ENCODE results near the gene HTRA3. TPM values are rescaled to one million over a fixed set of nuclear protein-coding genes. Genes with fewer than 3 reads are reported as not detected.
A peak's percentile ranks its signal among the peaks of the same experiment; 100 is the strongest.

HTRA3 gene
- total and polyA plus RNA-seq, 2 of the 4 experiments (the other 2 are of a cell fraction), result 1.3 to 9.5 TPM

DNA sequence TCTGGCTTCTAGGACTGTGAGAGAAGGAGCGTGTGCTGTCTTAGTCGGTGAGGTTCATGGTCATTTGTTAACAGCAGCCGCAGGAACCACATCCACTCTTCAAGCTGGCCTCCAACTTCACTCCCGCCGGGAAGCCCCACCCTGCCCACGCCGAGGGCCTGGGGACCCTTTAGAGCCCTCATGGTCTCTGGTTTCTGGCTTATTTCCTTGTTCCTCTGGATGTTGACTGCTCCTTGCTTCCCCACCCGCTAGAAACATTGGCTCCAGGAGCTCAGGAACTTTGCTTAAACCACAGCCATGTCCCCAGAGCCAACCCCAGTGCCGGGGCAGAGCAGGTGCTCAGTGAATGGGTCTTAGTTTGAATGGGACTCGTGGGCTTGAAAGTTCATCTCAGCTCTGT, 40.8 kb downstream of the HTRA3 start:
- Histone ChIP-seq H4K8ac (ENCODE audit: low read depth in 2 of 2, low read length in 2 of 2) (no peak overlapping the region), H3K56ac (ENCODE audit: extremely low read depth, insufficient read depth, low read length) (no peak overlapping the region), H2BK5ac (ENCODE audit: low read depth, low read length, poor library complexity, severe bottlenecking) (no peak overlapping the region), H3K4me3 (ENCODE audit: insufficient read depth, low read depth, low read length) (no peak overlapping the region), H2AFZ (replicated peaks; ENCODE audit: low read length, poor library complexity) (no peak overlapping the region), H2AK5ac (ENCODE audit: low read depth, low read length) (0 out of 2 replicates have a peak overlapping the region, but pooled peaks have one; percentile 36), H3K27ac (ENCODE audit: insufficient read depth, low read length) (no peak overlapping the region), H4K91ac (ENCODE audit: insufficient read depth, low read depth, low read length) (no peak overlapping the region), H2BK120ac (ENCODE audit: low read depth, low read length) (no peak overlapping the region; the same call in 1 of the 2 replicates), H2AK9ac (replicated peaks; ENCODE audit: low read depth, low read length, poor library complexity) (no peak overlapping the region), H2BK15ac (ENCODE audit: low read depth, low read length) (no peak overlapping the region), H3K4me1 (ENCODE audit: control insufficient read depth, insufficient read depth, low read length) (peaks cover 9% of the 10 kb centered on the region; the same call in 1 of the 2 replicates), H3K9ac (ENCODE audit: low read depth, low read length) (no peak overlapping the region), H3K36me3 (ENCODE audit: control insufficient read depth, insufficient read depth, low read length) (no peaks in the 10 kb centered on the region), H2BK20ac (ENCODE audit: low read depth, low read length) (no peak overlapping the region), H4K20me1 (ENCODE audit: insufficient read depth, low read length) (no peaks in the 10 kb centered on the region), H3K27me3 (ENCODE audit: control insufficient read depth, insufficient read depth, low read length) (peaks cover 1% of the 10 kb centered on the region; the same call in 1 of the 2 replicates), H3K23ac (ENCODE audit: low read depth, low read length) (no peak overlapping the region), H4K5ac (ENCODE audit: low read depth, low read length) (no peak overlapping the region), H3K9me3 (ENCODE audit: control insufficient read depth, insufficient read depth, low read length) (peaks cover 5% of the 10 kb centered on the region), H3K14ac (replicated peaks; ENCODE audit: low read depth, low read length) (no peak overlapping the region), H3K79me1 (ENCODE audit: low read depth in 1 of 2, low read length in 2 of 2) (no peaks in the 10 kb centered on the region), H3K4ac (ENCODE audit: low read depth, low read length) (no peak overlapping the region), H3K4me2 (ENCODE audit: low read depth, low read length) (no peak overlapping the region), H3K9me1 (ENCODE audit: insufficient read depth, low read length) (peaks cover 3% of the 10 kb centered on the region), H3K18ac (ENCODE audit: low read depth, low read length) (no peak overlapping the region)
- intact Hi-C loops (cut with micrococcal nuclease) (no loop called here), dilution Hi-C loops (cut with HindIII; ENCODE audit: low sequenced_read_pairs, unreplicated experiment) (no loop called here), in situ Hi-C loops (cut with MboI; ENCODE audit: low sequenced_read_pairs) (no loop called here)
- TF ChIP-seq MAZ (IDR thresholded peaks at IDR 0.05; ENCODE audit: borderline replicate concordance, low read depth, low read length) (no peak), CHD1 (IDR thresholded peaks at IDR 0.05; ENCODE audit: low read depth, low read length) (no peak), RAD21 (IDR thresholded peaks at IDR 0.05; ENCODE audit: low read length) (no peak), BHLHE40 (IDR thresholded peaks at IDR 0.05; ENCODE audit: low read depth, low read length) (no peak), NFE2L2 (IDR thresholded peaks at IDR 0.05; ENCODE audit: low read depth, low read length) (no peak), RCOR1 (IDR thresholded peaks at IDR 0.05; ENCODE audit: insufficient replicate concordance, low read length) (no peak), SMC3 (IDR thresholded peaks at IDR 0.05; ENCODE audit: low read depth, low read length) (no peak), MXI1 (IDR thresholded peaks at IDR 0.05; ENCODE audit: borderline replicate concordance, low read depth, low read length) (no peak), CEBPB (IDR thresholded peaks at IDR 0.05; ENCODE audit: low read depth, low read length) (no peak), POLR2A (IDR thresholded peaks at IDR 0.05; ENCODE audit: low read depth, low read length) (no peak)
- TF ChIP-seq, protein P1, sequence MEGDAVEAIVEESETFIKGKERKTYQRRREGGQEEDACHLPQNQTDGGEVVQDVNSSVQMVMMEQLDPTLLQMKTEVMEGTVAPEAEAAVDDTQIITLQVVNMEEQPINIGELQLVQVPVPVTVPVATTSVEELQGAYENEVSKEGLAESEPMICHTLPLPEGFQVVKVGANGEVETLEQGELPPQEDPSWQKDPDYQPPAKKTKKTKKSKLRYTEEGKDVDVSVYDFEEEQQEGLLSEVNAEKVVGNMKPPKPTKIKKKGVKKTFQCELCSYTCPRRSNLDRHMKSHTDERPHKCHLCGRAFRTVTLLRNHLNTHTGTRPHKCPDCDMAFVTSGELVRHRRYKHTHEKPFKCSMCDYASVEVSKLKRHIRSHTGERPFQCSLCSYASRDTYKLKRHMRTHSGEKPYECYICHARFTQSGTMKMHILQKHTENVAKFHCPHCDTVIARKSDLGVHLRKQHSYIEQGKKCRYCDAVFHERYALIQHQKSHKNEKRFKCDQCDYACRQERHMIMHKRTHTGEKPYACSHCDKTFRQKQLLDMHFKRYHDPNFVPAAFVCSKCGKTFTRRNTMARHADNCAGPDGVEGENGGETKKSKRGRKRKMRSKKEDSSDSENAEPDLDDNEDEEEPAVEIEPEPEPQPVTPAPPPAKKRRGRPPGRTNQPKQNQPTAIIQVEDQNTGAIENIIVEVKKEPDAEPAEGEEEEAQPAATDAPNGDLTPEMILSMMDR (conservative IDR thresholded peaks at IDR 0.05; ENCODE audit: low read depth, low read length), result no peak
- TF ChIP-seq, protein P2, sequence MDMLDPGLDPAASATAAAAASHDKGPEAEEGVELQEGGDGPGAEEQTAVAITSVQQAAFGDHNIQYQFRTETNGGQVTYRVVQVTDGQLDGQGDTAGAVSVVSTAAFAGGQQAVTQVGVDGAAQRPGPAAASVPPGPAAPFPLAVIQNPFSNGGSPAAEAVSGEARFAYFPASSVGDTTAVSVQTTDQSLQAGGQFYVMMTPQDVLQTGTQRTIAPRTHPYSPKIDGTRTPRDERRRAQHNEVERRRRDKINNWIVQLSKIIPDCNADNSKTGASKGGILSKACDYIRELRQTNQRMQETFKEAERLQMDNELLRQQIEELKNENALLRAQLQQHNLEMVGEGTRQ (IDR thresholded peaks at IDR 0.05; ENCODE audit: low read depth, low read length), result no peak
- TF ChIP-seq, protein P3, sequence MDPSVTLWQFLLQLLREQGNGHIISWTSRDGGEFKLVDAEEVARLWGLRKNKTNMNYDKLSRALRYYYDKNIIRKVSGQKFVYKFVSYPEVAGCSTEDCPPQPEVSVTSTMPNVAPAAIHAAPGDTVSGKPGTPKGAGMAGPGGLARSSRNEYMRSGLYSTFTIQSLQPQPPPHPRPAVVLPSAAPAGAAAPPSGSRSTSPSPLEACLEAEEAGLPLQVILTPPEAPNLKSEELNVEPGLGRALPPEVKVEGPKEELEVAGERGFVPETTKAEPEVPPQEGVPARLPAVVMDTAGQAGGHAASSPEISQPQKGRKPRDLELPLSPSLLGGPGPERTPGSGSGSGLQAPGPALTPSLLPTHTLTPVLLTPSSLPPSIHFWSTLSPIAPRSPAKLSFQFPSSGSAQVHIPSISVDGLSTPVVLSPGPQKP (IDR thresholded peaks at IDR 0.05; ENCODE audit: borderline replicate concordance, low read depth, low read length), result no peak
- DNase-seq, result no peak
- CTCF ChIA-PET, result no interaction called here
- no TSS peak for BruUV-seq (replicated peaks)
- WGBS, 2 experiments (ENCODE audit: extremely low coverage in 2 of 2, insufficient read length in 1 of 2), result 80% methylated on average over 5 of the region's 10 CpGs; no CpG with 5 or more reads in 1 of the 2 experiments
- ATAC-seq (ENCODE audit: low read depth), result no peak
- POLR2A ChIA-PET (ENCODE audit: unreplicated experiment), result no interaction called here

Measured in IMR-90 (cell line).